H54 (cell line): Measurements from ENCODE around the gene FOXO1.

Experiments
- DNase-seq: peaks from one replicate; pipeline ENCODE4 v3.0.0; 2011; ENCODE audit warnings: low spot score, mixed read lengths; ENCODE audit not compliant: insufficient read length
- FAIRE-seq: peaks from 3 replicates; lab custom pipeline; 2011; peaks lifted over from hg19 to GRCh38; lab: Jason Lieb, UNC
- POLR2A ChIP-seq: IDR thresholded peaks from 2 replicates; pipeline ENCODE4 v1.6.1; 2011; ENCODE audit warnings: low read depth, mild to moderate bottlenecking, low read length

The FOXO1 gene

GRCh38 chr13:40578055-40578454, 88.4 kb downstream of the FOXO1 start:
- no peak for TF ChIP-seq POLR2A
- no peak for DNase-seq
- no peak for FAIRE-seq

GRCh38 chr13:40576369-40576768, 90.1 kb downstream of the FOXO1 start:
- FAIRE-seq: no peak
- DNase-seq: no peak
- no peak for TF ChIP-seq POLR2A

- FAIRE-seq (no peak), DNase-seq (no peak)
- no peak for TF ChIP-seq POLR2A
These were observed 93.5 kb downstream of the FOXO1 start for GRCh38 chr13:40572961-40573360.

GRCh38 chr13:40571338-40571963, 95.0 kb downstream of the FOXO1 start:
- no peak for TF ChIP-seq POLR2A
- DNase-seq (no peak), FAIRE-seq (no peak)

GRCh38 chr13:40570930-40571329, 95.5 kb downstream of the FOXO1 start:
- FAIRE-seq (no peak), DNase-seq (no peak)
- TF ChIP-seq POLR2A: no peak

- DNase-seq: no peak
- no peak for FAIRE-seq
- no peak for TF ChIP-seq POLR2A
These were observed 97.5 kb downstream of the FOXO1 start for GRCh38 chr13:40569024-40569350.

GRCh38 chr13:40568246-40569023, 98.0 kb downstream of the FOXO1 start:
- DNase-seq: no peak
- FAIRE-seq: no peak
- TF ChIP-seq POLR2A: no peak

- TF ChIP-seq POLR2A: no peak
- DNase-seq (no peak), FAIRE-seq (no peak)
These were observed 99.6 kb downstream of the FOXO1 start for GRCh38 chr13:40566811-40567210.

- TF ChIP-seq POLR2A: no peak
- DNase-seq: peak; percentile 9
- no peak for FAIRE-seq
These were observed 100.9 kb downstream of the FOXO1 start for GRCh38 chr13:40565282-40566148.

- DNase-seq (no peak), FAIRE-seq (no peak)
- no peak for TF ChIP-seq POLR2A
These were observed 102.0 kb downstream of the FOXO1 start for GRCh38 chr13:40564342-40565001.

GRCh38 chr13:40563350-40564125, 102.9 kb downstream of the FOXO1 start:
- no peak for DNase-seq
- no peak for FAIRE-seq
- TF ChIP-seq POLR2A: no peak

GRCh38 chr13:40562975-40563349, 103.5 kb downstream of the FOXO1 start:
- no peak for FAIRE-seq
- DNase-seq: no peak
- no peak for TF ChIP-seq POLR2A

- no peak for TF ChIP-seq POLR2A
- FAIRE-seq (no peak), DNase-seq (no peak)
These were observed 106.5 kb downstream of the FOXO1 start for GRCh38 chr13:40559915-40560314.

GRCh38 chr13:40558656-40559055, 107.8 kb downstream of the FOXO1 start:
- FAIRE-seq (no peak), DNase-seq (no peak)
- TF ChIP-seq POLR2A: no peak
